Measurements from ENCODE around the gene MMD2.

The MMD2 gene

GRCh38 chr7:4866528-4867496, 92.2 kb downstream of the MMD2 start:
- no peak for DNase-seq

- DNase-seq = no peak
Measured at GRCh38 chr7:4862156-4862555, 96.8 kb downstream of the MMD2 start.

GRCh38 chr7:4861673-4862072, 97.3 kb downstream of the MMD2 start, which contains the start of gene PAPOLB:
Gene PAPOLB (minus strand): TSS chr7:4862030. CDS start chr7:4861810, 220 bp downstream.
- DNase-seq = no peak

GRCh38 chr7:4861227-4861626, 97.8 kb downstream of the MMD2 start:
- no peak for DNase-seq

GRCh38 chr7:4857189-4857588, 101.8 kb downstream of the MMD2 start:
- DNase-seq = no peak

- DNase-seq = no peak
Measured at GRCh38 chr7:4856336-4857057, 102.5 kb downstream of the MMD2 start.

Measured in effector CD4-positive, alpha-beta T cell (primary cell).